ENCODE results near the gene CHST11.
A peak's percentile ranks its signal among the peaks of the same experiment; 100 is the strongest.
"Not testable (repeated sequence)": the region's sequence is repeated elsewhere in the genome, so short reads cannot be mapped to it uniquely, and the experiment has no call there.

CHST11 gene

DNA sequence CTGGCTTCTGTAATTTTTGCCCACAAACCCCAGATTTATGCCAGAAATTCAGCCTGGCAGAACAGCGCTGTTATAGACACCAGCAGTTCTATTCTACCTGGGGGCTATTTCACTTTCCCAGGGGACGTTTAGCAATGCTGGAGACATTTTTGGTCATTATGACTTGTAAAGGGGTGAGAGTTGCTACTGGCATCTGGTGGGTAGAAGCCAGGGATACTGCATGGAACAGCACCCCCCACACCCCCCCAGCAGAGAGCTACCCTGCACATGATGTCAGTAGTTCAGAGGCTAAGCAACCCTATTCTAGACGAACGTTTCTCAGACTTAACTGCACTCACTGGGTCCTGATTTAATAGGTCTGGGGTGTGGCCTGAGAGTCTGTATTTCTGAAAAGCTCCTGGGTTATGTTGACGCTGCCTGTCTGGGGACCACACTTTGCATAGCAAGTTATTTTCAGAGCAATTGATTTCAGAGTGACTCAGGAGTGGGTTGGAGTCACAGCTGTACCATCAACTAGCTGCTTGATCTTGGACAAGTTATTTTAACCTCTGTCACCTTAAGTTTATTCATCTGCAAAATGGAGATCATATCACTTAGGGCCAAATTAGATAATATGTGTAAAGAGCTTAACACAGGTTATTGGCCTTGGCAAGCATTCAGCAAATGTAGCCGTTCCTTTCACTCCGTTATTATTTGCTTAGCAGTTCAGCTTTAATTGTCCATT lies 48.5 kb downstream of the CHST11 start:
- DNase-seq (ENCODE audit: low spot score): no peak

DNA sequence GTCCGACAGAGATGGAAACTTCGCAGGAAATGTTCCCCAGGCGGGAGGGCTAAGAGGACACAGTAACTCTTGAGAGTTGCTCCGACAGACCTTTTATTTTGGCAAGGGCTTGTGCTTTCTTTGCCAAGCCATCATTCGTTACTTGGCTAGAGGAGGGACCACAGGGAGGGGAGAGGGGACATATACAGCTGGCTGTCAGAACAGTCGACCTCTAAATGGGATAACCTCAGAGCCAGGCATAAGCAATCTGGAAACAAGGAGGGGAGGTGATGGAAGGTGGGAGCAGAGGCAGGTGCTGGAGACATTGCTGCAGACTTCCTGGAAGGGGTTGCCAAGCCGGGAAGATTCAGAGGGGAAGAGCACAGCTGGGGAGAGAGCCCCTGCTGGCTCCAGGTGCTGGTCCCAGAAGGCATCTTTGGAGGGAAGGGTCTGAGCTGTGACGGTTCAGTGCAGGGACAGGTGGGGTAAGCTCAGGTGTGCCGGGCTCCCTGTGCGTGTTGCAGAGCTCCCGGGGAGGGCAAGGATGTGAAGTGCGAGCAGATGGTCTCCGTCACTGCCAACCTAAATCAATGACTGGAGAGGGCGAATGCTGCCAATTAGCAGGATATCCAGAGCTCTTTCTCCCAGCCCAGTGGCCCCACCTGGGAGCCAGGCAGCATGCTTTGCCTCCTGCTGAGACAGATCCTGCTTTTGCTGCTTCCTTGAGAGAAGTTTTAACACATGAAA lies 50.1 kb downstream of the CHST11 start:
- no peak for DNase-seq (ENCODE audit: low spot score)

DNA sequence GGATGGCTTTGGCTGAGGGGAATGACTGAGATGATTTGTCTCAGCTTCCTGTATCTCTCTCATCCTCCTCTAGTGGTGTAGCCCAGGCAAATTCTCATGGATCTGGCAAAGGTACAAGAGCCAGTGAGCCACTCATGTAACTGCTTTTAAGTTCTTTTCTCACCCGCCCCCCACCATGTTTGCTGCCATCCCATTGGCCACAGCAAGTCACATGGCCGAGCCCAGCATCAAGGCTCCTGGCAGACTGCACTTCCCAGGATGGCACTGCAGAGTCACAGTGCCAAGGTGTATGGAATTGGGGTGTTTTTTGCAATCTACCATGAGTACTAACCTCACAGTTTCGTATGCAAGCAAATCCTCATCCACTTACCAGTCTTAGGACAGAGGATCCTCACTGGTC lies 50.9 kb downstream of the CHST11 start:
- no peak for DNase-seq (ENCODE audit: low spot score)

DNA sequence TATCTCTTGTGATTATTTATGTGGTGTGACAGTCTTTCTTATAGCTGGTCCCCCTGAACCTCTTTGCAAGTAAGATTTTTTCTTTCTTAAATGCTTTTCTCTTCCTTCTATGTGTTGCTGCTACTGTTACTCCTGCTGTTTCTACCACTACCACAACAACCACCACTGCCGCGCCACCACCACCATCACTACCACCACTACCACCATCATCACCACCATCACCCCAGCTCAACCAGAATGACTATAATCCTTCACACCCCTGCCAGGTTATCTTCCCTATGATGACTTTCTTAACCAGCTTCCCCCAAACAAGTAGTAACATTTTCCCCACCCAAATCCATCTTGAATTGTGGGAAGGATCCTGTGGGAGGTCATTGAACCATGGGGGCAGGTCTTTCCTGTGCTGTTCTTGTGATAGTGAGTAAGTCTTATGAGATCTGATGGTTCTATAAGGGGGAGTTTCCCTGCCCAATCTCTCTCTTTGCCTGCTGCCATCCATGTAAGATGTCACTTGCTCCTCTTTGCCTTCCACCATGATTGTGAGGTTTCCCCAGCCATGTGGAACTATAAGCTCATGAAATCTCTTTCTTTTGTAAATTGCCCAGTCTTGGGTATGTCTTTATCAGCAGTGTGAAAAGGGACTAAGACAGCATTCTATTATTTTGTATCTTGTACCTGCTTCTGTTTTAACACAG lies 52.2 kb downstream of the CHST11 start:
- DNase-seq (ENCODE audit: low spot score): no peak

DNA sequence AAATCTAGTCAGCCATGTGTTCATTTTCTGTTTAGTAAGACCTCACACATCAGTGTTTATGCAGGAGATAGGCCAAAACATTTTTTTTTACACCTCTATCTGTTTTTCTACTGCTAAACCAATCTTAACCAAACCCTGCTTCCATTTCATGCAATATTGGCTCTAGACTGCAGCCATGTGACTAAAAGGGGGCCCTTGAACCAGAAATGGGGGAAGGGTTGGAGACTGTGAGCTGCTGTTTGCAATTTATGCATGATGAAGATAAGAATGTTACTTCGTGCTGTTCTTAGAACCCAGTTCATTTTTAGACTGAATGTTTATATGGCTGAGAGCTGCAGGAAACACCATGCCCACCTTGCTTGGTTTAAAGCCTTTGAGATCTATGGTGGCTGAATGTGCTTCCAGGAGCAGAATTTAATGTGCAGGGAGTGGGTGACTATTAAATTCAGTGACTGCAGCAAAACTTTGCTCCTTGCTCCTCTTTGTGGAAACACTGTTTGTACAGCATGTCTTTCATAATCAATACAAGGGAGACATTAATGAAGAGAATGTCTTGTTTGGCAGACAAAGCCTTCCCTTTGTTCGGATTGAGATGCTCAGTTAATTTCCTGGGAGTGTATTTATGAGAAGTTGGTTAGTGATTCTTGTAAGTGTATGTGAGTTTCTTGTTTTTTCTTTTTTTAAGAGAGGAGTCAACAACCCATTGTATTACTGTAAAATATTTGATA lies 53.6 kb downstream of the CHST11 start:
- DNase-seq (ENCODE audit: low spot score): no peak

DNA sequence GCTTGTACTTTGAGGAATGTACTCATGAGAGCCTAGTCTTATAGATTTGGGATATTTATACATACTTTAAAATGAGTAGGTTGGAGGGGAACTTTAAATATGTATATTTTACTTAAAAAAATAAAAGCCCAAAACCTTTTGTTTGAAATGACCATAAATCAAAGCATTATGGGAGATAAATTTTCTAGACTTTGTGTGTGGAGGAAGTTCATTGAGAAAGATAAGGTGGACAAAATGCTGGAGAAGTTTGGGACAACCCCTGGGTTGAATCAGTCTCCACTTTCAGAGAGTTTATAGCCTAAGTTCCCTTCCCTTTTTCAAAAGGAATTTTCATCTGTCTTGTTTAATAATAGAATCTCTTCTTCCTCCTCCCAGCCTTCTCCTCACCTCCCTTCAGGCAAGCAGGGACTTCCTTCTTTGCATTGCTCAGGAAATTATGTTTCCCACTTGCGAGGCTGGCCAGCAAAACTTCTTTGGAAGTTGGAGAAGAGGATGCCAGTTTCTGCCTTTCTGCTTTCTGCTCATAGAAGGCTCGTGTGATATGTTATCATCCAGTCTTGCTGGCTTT lies 54.2 kb downstream of the CHST11 start:
- DNase-seq (ENCODE audit: low spot score): no peak

DNA sequence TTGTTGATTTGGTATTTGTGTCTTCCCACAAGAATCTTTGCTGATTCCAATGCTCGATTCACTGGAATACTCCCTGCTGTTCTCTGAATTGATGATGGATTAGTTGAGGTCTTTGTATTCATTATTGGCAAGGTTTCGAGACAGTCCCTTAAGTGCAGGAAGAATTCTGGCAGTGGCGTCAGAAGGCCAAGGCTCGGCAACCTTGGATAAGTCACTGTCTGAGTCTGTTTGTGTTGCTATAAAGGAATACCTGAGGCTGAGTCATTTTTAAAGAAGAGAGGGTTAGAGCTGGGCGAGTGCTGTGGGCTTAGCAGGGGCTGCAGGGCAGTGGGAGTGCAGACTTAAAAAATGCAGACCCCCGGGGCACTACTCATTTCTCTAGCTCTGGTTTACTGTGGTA lies 56.9 kb downstream of the CHST11 start:
- no peak for DNase-seq (ENCODE audit: low spot score)

DNA sequence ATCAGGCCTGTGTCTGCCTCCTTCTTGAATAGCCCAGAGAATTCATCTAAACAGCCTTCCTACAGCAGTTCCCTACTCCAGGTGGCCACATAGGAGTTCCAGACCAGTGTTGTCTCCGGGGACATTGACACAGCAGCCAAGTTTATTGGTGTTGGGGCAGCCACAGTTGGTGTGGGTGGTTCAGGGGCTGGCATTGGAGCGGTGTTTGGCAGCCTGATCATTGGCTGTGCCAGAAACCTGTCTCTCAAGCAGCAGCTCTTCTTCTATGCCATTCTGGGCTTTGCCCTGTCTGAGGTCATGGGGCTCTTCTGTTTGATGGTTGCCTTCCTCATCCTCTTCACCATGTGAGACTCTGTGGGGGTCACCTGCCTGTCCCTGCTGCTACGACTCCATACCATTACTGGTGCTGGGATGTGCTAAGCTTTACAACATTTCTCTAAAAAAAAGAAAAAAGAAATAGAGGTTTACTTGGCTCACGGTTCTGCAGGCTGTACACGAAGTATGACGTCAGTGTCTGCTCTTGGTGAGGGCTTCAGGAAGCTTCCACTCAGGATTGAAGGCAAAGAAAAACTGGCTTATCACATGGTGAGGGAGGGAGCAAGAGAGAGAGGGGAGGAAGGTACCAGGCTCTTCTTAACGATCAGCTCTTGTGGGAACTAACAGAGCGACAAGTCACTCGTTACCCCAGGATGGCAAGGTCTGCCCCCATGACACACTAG lies 57.5 kb downstream of the CHST11 start:
- DNase-seq (ENCODE audit: low spot score): no peak

DNA sequence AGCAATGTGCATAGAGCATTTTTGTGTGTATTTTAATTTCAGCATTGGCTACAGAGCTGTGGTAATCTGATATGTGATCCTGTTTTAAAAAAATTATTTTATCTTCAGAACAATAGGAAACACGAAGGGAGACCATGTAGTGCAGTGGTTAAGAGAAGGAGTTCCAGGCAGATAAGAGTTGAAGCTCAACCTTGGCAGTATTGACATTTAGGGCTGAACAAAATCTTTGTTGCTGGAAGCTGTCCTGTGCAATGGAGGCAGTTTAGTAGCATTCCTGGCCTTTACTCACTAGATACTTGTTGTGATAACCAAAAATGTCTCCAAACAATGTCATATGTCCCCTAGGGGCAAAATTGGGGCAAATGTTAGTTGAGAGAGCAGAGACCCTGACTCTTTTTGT lies 59.2 kb downstream of the CHST11 start:
- DNase-seq (ENCODE audit: low spot score): no peak

DNA sequence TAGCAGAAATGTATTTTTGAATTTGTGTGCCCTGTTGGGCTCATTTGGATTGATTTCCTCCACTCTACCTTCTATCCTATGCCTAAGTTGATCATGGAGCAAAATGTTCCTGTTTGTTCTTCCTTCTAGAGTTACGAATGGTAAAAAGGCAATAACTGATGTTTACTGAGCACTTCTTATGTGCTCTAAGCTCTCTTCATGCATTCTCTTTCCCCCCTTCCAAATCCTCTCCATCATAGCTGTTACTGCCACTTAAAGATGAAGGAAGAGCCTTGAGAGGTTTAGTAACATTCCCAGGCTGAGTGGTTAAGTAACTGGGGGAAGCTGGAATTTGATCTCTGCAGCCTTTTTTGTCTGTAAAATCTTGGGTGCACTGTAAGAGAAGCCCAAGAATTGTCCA lies 60.1 kb downstream of the CHST11 start:
- DNase-seq (ENCODE audit: low spot score): no peak

DNA sequence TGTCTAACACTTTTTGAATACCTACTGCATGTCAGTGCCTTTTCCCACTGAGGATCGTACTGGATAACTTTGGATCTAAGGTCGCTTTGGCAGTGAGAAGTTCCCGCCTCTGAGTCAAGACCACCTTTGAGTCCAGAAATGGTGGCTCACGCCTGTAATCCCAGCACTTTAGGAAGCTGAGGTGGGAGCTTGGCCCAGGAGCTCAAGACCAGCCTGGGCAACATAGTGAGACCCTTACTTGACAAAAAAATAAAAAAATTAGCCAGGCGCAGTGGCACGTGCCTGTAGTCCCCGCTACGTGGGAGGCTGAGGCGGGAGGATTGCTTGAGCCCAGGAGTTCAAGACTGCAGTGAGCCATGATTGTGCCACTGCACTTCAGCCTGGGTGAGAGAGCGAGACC lies 61.1 kb downstream of the CHST11 start:
- no peak for DNase-seq (ENCODE audit: low spot score)

DNA sequence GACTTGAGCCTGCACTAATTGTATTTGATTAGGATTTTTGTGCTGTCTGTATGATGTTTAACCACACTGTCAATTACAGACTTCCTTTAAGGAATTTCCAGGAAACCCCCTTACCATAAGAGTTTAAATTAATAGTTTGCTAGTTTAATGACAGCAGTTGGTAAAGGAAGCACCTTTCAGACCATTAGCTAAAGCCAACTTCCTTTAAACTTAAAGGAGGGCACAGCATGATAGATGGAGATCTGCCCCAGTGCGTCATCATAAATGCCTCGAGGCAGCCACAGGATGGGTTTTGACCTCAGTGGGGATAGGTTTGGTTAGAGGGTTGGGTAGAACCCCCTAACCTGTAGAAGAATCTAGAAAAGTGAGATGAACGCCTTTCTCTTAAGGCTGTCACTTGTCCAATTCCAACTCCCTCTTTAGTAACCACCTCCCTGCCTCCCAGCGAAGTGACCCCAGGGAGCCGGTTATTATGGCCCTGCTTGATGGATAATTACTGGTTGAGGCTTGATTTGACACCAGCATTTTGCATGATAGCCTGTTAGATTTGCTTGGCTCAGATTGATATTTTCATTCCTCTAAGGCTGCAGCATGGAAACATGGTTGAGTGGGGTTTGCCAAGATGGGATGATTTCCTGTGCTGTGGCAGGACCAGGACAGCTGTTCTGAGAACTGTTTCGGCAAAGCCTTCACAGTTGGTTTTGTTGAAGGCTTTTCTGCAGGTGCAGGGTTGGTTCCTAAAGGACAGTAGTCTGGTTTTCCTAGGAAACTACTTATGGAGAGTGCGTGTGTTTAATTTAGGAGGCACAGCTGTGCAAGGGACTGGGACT lies 62.7 kb downstream of the CHST11 start:
- DNase-seq (ENCODE audit: low spot score): no peak

DNA sequence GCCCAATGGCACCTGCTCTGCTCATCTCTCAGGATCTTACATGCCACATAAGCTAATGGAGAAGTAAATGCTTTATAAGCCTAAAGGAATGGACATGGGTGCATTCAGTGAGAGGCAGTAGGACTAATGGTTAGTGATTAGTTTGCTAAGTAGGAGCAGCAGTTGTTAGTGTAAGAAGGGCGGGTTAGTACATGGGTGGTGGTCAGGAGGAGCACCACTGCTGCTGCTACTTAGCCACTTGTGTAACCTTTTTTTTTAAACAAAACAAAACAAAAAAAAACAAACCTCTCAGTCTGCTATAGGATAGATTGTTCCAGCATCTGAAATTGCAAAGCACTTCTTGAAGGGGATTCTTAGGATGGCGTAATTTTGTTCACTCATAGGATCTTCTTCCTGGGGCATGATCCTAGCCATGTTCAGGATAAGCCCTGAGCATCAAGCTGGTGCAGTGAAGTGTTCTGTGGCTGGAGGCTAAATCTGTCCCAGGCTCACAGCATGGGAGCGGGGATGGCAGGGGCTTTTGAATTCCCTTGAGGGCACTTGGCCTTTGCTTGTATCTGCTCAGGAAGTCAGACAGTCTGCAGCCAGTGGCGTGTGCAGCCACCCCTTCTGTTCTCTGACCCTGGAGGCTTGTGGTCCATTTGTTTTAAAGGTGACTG lies 63.6 kb downstream of the CHST11 start:
- no peak for DNase-seq (ENCODE audit: low spot score)

DNA sequence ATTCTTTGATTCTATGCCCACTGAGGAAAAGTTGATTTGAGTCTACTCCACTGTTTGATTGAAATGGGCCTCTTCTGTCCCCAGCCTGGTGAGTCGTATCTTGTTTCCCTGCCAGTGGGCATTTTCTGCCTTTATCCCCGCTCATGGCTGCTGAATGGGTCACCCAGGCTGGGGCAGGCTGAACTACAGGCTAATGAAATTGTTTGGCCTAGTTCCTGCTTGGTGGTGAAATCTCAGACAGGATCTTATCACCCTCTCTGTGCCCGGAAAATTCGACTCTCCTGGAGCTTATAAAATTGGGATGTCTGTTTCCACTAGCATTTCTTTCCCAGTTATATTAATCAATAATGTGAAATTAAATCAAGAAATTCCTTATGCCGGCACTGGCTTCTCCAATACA lies 65.0 kb downstream of the CHST11 start:
- no peak for DNase-seq (ENCODE audit: low spot score)

DNA sequence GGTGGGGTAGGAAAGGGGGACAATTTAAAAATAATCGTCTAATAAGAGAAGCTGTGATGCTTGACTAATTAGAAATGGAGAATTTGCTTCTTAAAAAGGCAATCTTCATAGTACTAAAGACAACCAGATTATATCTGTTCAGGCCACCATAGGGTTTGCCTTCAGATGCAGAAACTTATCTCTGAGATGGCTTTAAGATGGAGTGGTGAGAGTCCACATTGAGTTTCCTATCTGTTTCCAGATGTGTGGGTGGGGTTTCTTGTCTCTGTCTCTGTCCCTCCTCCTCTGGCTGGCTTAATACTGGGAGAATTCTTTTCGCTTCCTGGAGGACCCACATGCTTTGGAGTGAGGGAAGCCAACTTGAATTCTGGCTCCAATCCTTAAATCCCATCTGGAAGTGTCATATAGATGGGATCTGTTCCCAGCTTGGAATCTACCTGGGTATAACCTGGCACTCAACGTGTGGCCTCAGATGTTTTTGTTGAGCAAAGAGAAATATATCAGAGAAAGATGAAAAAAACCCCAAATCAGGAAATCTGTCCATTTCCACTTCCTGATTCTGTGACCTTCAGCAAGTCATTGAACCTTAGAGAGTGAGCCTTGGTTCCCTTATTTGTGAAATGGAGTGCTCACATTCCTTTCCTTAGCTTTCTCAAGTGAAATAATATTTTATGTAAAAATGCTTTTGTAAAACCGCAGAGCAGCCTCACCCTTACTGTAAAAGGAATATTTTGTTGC lies 66.4 kb downstream of the CHST11 start:
- peak; percentile 18 for DNase-seq (ENCODE audit: low spot score)

DNA sequence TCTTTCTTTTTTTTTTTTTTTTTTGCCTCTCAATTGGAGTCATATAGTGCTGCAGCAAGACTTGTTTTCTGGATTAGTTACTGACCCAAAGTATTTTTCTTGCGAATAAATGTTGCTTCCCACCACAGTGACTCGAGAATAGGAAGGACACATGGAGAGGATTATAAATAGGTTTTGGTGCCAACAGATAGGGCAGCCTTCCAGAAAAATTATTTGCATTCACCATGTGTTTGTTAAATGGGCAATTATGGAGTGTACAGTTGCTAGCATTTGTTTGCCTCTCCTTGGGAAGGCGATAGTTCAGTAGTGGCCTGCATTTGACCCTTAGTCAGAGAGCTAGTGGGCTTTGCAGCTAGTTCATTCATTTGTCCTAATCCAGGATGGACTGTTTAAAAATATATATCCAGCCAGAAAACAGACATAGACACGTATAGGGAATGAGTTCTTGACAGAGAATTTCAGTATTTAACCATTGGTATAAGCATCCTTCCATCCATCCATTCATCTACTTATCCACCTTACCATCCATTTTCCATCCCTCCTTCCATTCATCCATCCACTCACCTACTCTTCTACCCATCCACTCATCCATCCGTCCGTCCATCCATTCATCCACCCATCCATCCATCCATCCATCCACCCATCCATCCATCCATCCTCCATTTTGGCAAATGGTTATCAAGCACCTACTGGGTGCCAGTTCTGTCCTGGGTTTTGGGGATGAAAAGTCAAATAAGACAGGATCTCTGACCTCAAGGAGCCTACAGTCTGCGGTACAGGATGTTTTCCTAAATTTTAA lies 67.5 kb downstream of the CHST11 start:
- DNase-seq (ENCODE audit: low spot score): no peak

DNA sequence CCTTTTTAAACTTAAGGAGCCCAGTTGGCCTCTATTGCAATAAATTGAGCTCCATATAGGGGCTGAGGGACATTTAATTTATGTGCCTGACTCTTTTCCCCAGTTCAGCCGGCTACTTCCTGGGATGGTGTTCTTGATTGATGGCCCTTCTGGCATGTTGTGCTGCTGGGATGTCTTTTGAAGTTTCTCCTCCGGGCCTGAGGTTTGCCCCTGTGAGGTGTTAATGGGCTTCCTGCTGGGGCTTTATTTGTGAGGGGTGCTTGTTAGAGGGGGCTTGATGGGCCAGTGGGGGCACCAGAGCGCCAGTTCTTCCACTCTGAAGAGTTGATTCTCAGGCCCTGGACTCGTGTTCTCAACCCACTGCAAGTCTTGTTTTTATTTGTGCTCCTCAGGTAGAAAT lies 69.6 kb downstream of the CHST11 start:
- no peak for DNase-seq (ENCODE audit: low spot score)

DNA sequence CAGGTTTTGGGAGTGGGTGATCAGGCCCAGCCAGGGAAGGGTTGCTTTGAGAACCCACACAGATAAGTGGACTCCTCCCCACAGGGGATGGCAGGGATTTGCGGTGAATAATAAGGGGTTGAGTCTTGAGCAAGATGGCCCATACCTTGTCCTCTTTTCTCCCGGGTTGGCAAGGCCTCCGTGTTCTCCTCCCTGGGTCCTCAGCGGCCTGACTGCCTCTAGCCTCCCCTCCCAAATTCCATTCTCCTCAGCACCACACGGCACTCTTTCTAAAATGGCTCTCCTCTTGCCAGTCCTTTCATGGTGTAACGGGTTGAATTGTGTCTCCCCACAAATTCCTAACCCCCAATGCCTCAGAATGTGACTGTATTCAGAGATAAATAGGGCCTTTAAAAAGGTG lies 70.0 kb downstream of the CHST11 start:
- no peak for DNase-seq (ENCODE audit: low spot score)

DNA sequence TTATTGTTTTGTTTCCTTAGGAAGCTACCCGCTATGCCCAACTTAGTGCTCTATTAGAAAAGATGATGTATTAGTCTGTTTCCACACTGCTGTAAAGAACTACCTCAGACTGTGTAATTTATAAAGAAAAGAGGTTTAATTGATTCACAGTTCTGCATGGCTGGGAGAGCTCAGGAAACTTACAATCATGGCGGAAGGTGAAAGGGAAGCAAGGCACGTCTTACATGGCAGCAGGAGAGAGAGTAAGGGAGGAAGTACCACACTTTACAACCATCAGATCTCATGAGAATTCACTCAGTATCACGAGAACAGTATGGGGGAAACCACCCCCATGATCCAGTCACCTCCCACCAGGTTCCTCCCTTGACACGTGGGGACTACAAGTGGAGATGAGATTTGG lies 70.9 kb downstream of the CHST11 start:
- DNase-seq (ENCODE audit: low spot score): not testable (repeated sequence)

Measured in pons (tissue), 1 donor.